ENCODE data around the gene IL17RE. TPM values are rescaled to one million over a fixed set of nuclear protein-coding genes. Genes with fewer than 3 reads are reported as not detected.
A peak's percentile ranks its signal among the peaks of the same experiment; 100 is the strongest.
"Not testable (repeated sequence)": the region's sequence is repeated elsewhere in the genome, so short reads cannot be mapped to it uniquely, and the experiment has no call there.

The IL17RE gene
- total and polyA plus RNA-seq, 5 experiments from 2014 or later, result 0.16 to 1.3 (median 0.76) TPM; not detected in 1

- POLR2A ChIA-PET, result no interaction called here
- H3K27ac Mint-ChIP-seq, result no peak overlapping the region
- no peak for ATAC-seq
- peaks cover 0 to 8% (median 4%) of the 10 kb centered on the region in 4 donors for H3K4me1 Mint-ChIP-seq
- no peak overlapping the region for H3K4me3 Mint-ChIP-seq
- no peaks in the 10 kb centered on the region for H3K36me3 Mint-ChIP-seq
- no peaks in the 10 kb centered on the region for H3K9me3 Mint-ChIP-seq
- H3K27me3 Mint-ChIP-seq, result peaks cover 5 to 9% (median 6%) of the 10 kb centered on the region in 5 donors
- no peak for DNase-seq
Observed at GRCh38 chr3:9866639-9867038, 36.0 kb upstream of the IL17RE start.

GRCh38 chr3:9867106-9867505 lies 35.5 kb upstream of the IL17RE start:
- no peaks in the 10 kb centered on the region for H3K36me3 Mint-ChIP-seq
- no peak overlapping the region for H3K4me3 Mint-ChIP-seq
- no peaks in the 10 kb centered on the region for H3K9me3 Mint-ChIP-seq
- no peak for ATAC-seq
- H3K27ac Mint-ChIP-seq, result peak overlapping the region in 1 of 10 donors; percentile 55
- peaks cover 0 to 3% (median 2%) of the 10 kb centered on the region in 4 donors for H3K4me1 Mint-ChIP-seq
- H3K27me3 Mint-ChIP-seq, result peaks cover 2 to 4% (median 3%) of the 10 kb centered on the region in 5 donors
- DNase-seq, result no peak
- POLR2A ChIA-PET, result no interaction called here

GRCh38 chr3:9869955-9870354 lies 32.7 kb upstream of the IL17RE start:
- POLR2A ChIA-PET, result no interaction called here
- H3K9me3 Mint-ChIP-seq, result no peaks in the 10 kb centered on the region
- DNase-seq, result no peak

DNA sequence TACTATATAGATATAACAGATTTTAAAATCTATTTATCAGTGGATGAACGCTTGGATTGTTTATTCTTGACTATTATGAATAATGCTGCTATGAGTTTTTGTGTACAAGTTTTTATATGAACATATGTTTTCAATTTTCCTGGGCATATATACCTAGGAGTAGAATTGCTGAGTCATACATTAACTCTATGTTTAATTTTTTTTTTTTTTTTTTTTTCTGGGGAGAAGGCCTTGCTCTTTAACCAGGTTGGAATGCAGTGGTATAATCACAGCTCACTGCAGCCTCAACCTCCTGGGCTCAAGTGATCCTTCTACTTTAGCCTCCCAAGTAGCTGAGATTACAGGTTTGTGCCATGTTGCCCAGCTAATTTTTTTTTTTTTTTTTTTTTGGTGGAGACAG lies 31.7 kb upstream of the IL17RE start:
- Mint-ChIP-seq H3K27me3 (no peaks in the 10 kb centered on the region), H3K4me1 (no peaks in the 10 kb centered on the region), H3K9me3 (no peaks in the 10 kb centered on the region), H3K36me3 (no peaks in the 10 kb centered on the region), H3K27ac (peak overlapping the region in 1 of 10 donors; percentile 61), H3K4me3 (no peak overlapping the region)
- DNase-seq (no peak), ATAC-seq (no peak)
- POLR2A ChIA-PET, result interaction anchor here (0.6 kb wide), 1 partner anchor 26 kb away, joined by 3 read pairs; no protein-coding TSS in a partner anchor

More at GRCh38 chr3:9869955-9870354, 32.7 kb upstream of the IL17RE start:
- no peak for ATAC-seq
- Mint-ChIP-seq H3K4me1 (no peaks in the 10 kb centered on the region), H3K4me3 (no peak overlapping the region), H3K36me3 (no peaks in the 10 kb centered on the region), H3K27ac (no peak overlapping the region), H3K27me3 (no peaks in the 10 kb centered on the region)

GRCh38 chr3:9872067-9872466 lies 30.6 kb upstream of the IL17RE start:
- H3K36me3 Mint-ChIP-seq, H3K27ac Mint-ChIP-seq, POLR2A ChIA-PET: not testable (repeated sequence)

DNA sequence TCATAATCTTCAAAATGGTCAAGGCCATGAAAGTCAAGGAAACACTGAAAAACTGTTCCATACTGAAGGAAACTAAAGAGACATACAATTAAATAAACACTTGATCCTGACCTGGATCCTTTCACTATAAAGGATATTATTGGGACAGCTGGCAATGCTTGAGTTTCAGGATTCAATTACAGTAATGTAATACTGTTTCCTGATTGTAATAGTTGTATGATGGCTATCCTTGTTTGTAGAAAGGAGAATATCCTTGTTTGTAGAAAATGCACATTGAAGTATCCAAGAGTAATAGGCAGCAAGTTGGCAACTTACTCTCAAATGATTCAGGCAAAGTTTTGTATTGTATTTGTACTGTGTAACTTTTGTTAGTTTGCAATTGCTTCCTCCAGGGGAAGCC lies 27.2 kb upstream of the IL17RE start:
- Mint-ChIP-seq H3K9me3 (no peaks in the 10 kb centered on the region), H3K36me3 (no peaks in the 10 kb centered on the region), H3K27me3 (peaks cover 0 to 2% (median 0%) of the 10 kb centered on the region in 5 donors), H3K4me3 (no peak overlapping the region), H3K27ac (no peak overlapping the region), H3K4me1 (no peaks in the 10 kb centered on the region)
- DNase-seq (no peak), ATAC-seq (no peak)
- POLR2A ChIA-PET, result no interaction called here

More at GRCh38 chr3:9872067-9872466, 30.6 kb upstream of the IL17RE start:
- H3K27me3 Mint-ChIP-seq, H3K4me1 Mint-ChIP-seq, ATAC-seq, H3K4me3 Mint-ChIP-seq, DNase-seq, H3K9me3 Mint-ChIP-seq: not testable (repeated sequence)

GRCh38 chr3:9876255-9876654 lies 26.4 kb upstream of the IL17RE start:
- H3K4me3 Mint-ChIP-seq, H3K9me3 Mint-ChIP-seq, H3K27ac Mint-ChIP-seq, H3K27me3 Mint-ChIP-seq, ATAC-seq, DNase-seq, POLR2A ChIA-PET, H3K4me1 Mint-ChIP-seq, H3K36me3 Mint-ChIP-seq: not testable (repeated sequence)

DNA sequence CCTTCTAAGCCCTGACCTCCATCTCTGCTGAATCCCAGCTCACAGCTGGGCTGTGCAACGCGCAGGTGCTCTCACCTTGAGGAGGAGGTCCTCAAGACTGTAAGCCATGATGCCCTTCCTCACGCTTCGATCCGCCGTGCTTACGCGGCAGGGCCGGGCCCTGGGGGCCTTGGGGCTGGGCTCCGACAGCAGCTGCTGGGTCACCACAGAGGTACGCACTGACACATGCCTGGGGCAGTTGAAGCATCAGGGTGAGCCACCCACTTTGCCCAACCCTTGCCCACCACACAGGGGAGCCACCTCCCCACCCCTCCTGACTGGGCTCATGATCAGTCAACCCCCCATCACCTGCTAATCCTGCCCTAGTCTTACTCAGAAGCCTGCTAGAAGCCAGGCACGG lies 25.7 kb upstream of the IL17RE start:
- ATAC-seq (peak; percentile 44 to 57), DNase-seq (peak in 1 of 10 donors; percentile 8)
- POLR2A ChIA-PET, result no interaction called here
- no peaks in the 10 kb centered on the region for H3K9me3 Mint-ChIP-seq
- no peak overlapping the region for H3K4me3 Mint-ChIP-seq
- H3K36me3 Mint-ChIP-seq, result no peaks in the 10 kb centered on the region
- peaks cover 0 to 2% (median 0%) of the 10 kb centered on the region in 5 donors for H3K27me3 Mint-ChIP-seq
- H3K27ac Mint-ChIP-seq, result no peak overlapping the region
- H3K4me1 Mint-ChIP-seq, result no peaks in the 10 kb centered on the region

GRCh38 chr3:9878700-9879099 lies 23.9 kb upstream of the IL17RE start:
- POLR2A ChIA-PET, result interaction anchor here (0.7 kb wide), 1 partner anchor 38 kb away, joined by 3 read pairs; the partner anchor contains the start of gene IL17RC
- H3K4me1 Mint-ChIP-seq, result no peaks in the 10 kb centered on the region
- H3K27ac Mint-ChIP-seq, result peak overlapping the region in 2 of 10 donors; percentile 3 to 67
- ATAC-seq (no peak), DNase-seq (no peak)
- H3K9me3 Mint-ChIP-seq, result no peaks in the 10 kb centered on the region
- peaks cover 0 to 2% (median 0%) of the 10 kb centered on the region in 5 donors for H3K27me3 Mint-ChIP-seq
- no peak overlapping the region for H3K4me3 Mint-ChIP-seq
- H3K36me3 Mint-ChIP-seq, result no peaks in the 10 kb centered on the region

GRCh38 chr3:9879830-9880549 lies 22.7 kb upstream of the IL17RE start, which contains the start of gene CIDEC:
Gene CIDEC (minus strand): TSS chr3:9880253. CDS start chr3:9878486, 1,767 bp downstream.
- H3K36me3 Mint-ChIP-seq, result no peaks in the 10 kb centered on the region
- no peak within 1 kb of the TSS for H3K4me3 Mint-ChIP-seq
- no peaks in the 10 kb centered on the region for H3K4me1 Mint-ChIP-seq
- H3K9me3 Mint-ChIP-seq, result no peaks in the 10 kb centered on the region
- ATAC-seq (no peak), DNase-seq (no peak)
- POLR2A ChIA-PET, result no interaction called here
- no peak within 1 kb of the TSS for H3K27ac Mint-ChIP-seq
- H3K27me3 Mint-ChIP-seq, result peaks cover 0 to 2% (median 0%) of the 10 kb centered on the region in 5 donors

DNA sequence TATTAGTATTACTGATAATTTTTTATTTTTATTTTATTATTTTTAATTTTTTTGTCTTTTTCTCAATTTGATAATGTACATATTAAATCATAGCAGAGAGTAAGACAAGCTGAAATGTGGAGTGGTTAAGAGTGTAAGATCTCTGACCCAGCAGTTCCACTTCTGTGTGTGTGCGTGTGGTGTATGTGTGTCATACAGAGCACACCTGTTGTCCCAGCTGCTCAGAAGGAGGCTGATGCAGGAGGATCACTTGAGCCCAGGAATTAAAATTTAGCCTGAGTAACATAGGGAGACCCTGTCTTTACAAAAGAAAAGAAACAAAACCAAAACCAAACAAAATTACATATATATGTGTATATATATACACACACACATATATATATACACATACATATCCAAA lies 21.2 kb upstream of the IL17RE start:
- Mint-ChIP-seq H3K9me3 (no peaks in the 10 kb centered on the region), H3K4me3 (no peak overlapping the region), H3K4me1 (no peaks in the 10 kb centered on the region), H3K36me3 (no peaks in the 10 kb centered on the region), H3K27ac (no peak overlapping the region), H3K27me3 (peaks cover 0 to 2% (median 0%) of the 10 kb centered on the region in 5 donors)
- no peak for DNase-seq
- POLR2A ChIA-PET, result no interaction called here
- ATAC-seq, result no peak

GRCh38 chr3:9883706-9884554 lies 18.7 kb upstream of the IL17RE start:
- no peaks in the 10 kb centered on the region for H3K4me1 Mint-ChIP-seq
- POLR2A ChIA-PET, result interaction anchor here (0.5 to 1.2 kb wide), 3 partner anchors 9 to 158 kb away, joined by 3 to 8 read pairs (median 3); no protein-coding TSS in a partner anchor
- H3K27ac Mint-ChIP-seq, result peak overlapping the region in 1 of 10 donors; percentile 39
- no peaks in the 10 kb centered on the region for H3K36me3 Mint-ChIP-seq
- ATAC-seq, result no peak
- no peak overlapping the region for H3K4me3 Mint-ChIP-seq
- H3K27me3 Mint-ChIP-seq, result peaks cover 0 to 2% (median 0%) of the 10 kb centered on the region in 5 donors
- no peaks in the 10 kb centered on the region for H3K9me3 Mint-ChIP-seq
- no peak for DNase-seq
